ENCODE results near the gene PLEKHG4B.

DNA sequence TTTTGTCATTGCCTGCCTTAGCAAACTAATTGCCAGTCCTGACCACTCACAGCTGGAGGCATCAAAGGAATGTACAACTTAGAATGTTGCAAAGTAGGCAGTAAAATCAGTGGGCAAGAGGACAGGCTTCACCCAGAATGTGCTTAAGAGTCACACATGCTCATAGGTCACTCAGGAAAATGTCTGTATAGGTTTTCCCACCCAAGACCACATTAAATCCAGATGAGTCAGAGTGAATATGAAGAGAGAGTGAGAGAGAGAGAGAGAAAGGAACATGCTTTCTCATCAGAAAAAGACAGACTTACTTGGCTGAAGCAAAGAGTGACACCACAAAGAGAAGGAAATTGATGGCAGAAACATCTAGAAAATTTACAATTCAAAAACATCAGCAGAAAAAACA is 37.9 kb downstream of the PLEKHG4B start:
- TF ChIP-seq, protein P1, sequence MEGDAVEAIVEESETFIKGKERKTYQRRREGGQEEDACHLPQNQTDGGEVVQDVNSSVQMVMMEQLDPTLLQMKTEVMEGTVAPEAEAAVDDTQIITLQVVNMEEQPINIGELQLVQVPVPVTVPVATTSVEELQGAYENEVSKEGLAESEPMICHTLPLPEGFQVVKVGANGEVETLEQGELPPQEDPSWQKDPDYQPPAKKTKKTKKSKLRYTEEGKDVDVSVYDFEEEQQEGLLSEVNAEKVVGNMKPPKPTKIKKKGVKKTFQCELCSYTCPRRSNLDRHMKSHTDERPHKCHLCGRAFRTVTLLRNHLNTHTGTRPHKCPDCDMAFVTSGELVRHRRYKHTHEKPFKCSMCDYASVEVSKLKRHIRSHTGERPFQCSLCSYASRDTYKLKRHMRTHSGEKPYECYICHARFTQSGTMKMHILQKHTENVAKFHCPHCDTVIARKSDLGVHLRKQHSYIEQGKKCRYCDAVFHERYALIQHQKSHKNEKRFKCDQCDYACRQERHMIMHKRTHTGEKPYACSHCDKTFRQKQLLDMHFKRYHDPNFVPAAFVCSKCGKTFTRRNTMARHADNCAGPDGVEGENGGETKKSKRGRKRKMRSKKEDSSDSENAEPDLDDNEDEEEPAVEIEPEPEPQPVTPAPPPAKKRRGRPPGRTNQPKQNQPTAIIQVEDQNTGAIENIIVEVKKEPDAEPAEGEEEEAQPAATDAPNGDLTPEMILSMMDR (IDR thresholded peaks at IDR 0.05; ENCODE audit: low read length): no peak
- TF ChIP-seq EZH2 (optimal IDR thresholded peaks at IDR 0.05; ENCODE audit: low read depth, low read length) (no peak), EZH2phosphoT487 (IDR thresholded peaks at IDR 0.05; ENCODE audit: low read length) (no peak)

All from MM.1S (cell line).